MM.1S (cell line): Measurements from ENCODE around the gene CCDC167.

ENCODE experiments used
- DNase-seq: peaks from one replicate; pipeline ENCODE4 v3.0.0-alpha.2; 2015
- H2AFZ ChIP-seq: fragments of 300-600 bp; sonication (generic); 2 replicates; pipeline ENCODE4 v1.6.0; 2016; ENCODE audit warnings: antibody characterized with exemption, low read length
- H3F3A ChIP-seq: fragments of 300-600 bp; sonication (generic); 2 replicates; pipeline ENCODE4 v1.6.1; 2016; ENCODE audit warnings: mild to moderate bottlenecking, antibody characterized with exemption, low read length, moderate library complexity, mixed read lengths; ENCODE audit not compliant: insufficient read depth
- H3K27ac ChIP-seq: fragments of 300-600 bp; sonication (generic); 2 replicates; pipeline ENCODE4 v1.5.1; 2016; ENCODE audit warnings: mild to moderate bottlenecking, low read length
- H3K27me3 ChIP-seq: fragments of 300-600 bp; sonication (generic); replicated peaks from 2 replicates; pipeline ENCODE4 v1.6.0; 2016; ENCODE audit warnings: low read length; ENCODE audit not compliant: insufficient read depth
- H3K36me3 ChIP-seq: fragments of 300-600 bp; sonication (generic); replicated peaks from 2 replicates; pipeline ENCODE4 v1.6.1; 2016; ENCODE audit warnings: mild to moderate bottlenecking, low read length, mixed read lengths; ENCODE audit not compliant: insufficient read depth
- H3K4me1 ChIP-seq: fragments of 300-600 bp; sonication (generic); 2 replicates; pipeline ENCODE4 v1.6.1; 2016; ENCODE audit warnings: low read length, mixed read lengths
- H3K4me2 ChIP-seq: fragments of 300-600 bp; sonication (generic); 2 replicates; pipeline ENCODE4 v1.6.0; 2016; ENCODE audit warnings: low read depth, low read length
- H3K4me3 ChIP-seq: fragments of 300-600 bp; sonication (generic); 2 replicates; pipeline ENCODE4 v1.5.1; 2016; ENCODE audit warnings: low read length, mixed read lengths
- H3K79me2 ChIP-seq: fragments of 300-600 bp; sonication (generic); 2 replicates; pipeline ENCODE4 v1.6.1; 2016; ENCODE audit warnings: mixed run types, low read length, mixed read lengths
- H3K9ac ChIP-seq: fragments of 300-600 bp; sonication (generic); 2 replicates; pipeline ENCODE4 v1.6.1; 2016; ENCODE audit warnings: low read length, mixed read lengths
- H3K9me2 ChIP-seq: fragments of 300-600 bp; sonication (generic); replicated peaks from 2 replicates; pipeline ENCODE4 v1.6.1; 2016; ENCODE audit warnings: mild to moderate bottlenecking, low read length, mixed read lengths; ENCODE audit not compliant: insufficient read depth
- H3K9me3 ChIP-seq: fragments of 300-600 bp; sonication (generic); replicated peaks from 2 replicates; pipeline ENCODE4 v1.6.1; 2016; ENCODE audit warnings: mild to moderate bottlenecking, low read length, mixed read lengths; ENCODE audit not compliant: insufficient read depth
- H4K20me1 ChIP-seq: fragments of 300-600 bp; sonication (generic); 2 replicates; pipeline ENCODE4 v1.6.1; 2016; ENCODE audit warnings: mild to moderate bottlenecking, low read length, moderate library complexity, mixed read lengths; ENCODE audit not compliant: insufficient read depth
- EZH2 ChIP-seq: fragments of 300-600 bp; sonication (generic); optimal IDR thresholded peaks from 2 replicates; pipeline ENCODE3; 2017; ENCODE audit warnings: low read depth, mild to moderate bottlenecking, antibody characterized with exemption, low read length, mixed read lengths
- EZH2phosphoT487 ChIP-seq: fragments of 300-600 bp; sonication (generic); IDR thresholded peaks from 2 replicates; pipeline ENCODE4 v1.6.1; 2018; ENCODE audit warnings: antibody characterized with exemption, low read length
- TF ChIP-seq, protein P1 (sequence below): fragments of 300-600 bp; sonication (generic); IDR thresholded peaks from 2 replicates; pipeline ENCODE4 v1.5.1; 2016; ENCODE audit warnings: antibody characterized with exemption, low read length, mixed read lengths

CCDC167 gene

DNA sequence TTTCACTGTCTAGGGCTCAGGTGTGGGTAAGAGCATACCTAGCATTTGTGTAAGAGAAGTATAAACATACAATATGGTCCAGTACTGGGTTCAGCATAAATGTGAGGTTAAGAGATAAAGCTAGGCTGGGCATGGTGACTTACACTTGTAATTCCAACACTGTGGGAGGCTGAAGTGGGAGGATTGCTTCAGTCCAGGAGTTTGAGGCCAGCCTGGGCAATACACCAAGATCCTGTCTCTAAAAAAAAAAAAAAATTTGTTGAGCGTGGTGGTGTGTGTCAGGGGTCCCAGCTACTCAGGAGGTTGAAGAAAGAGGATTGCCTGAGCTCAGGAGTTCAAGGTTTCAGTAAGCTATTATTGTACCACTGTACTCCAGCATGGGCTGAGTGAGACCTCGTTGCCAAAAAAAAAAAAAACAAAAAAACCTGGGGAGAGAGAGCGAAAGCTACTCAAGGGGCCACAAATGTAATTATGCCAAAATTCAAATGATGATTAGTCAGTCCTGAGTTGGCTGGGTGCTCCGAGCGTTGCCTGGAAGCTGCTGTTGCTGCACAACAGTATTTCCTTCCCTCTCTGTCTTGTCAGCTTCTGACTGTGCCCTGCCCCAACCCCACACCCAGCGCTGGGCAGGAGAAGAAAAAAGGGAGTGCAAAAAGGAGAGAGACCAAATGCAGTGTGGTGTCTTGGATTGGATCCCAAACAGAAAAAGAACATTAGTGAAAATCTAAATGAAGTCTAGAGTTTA lies 42.7 kb downstream of the CCDC167 start:
- H3K9ac ChIP-seq, result no peak overlapping the region
- TF ChIP-seq, protein P1, sequence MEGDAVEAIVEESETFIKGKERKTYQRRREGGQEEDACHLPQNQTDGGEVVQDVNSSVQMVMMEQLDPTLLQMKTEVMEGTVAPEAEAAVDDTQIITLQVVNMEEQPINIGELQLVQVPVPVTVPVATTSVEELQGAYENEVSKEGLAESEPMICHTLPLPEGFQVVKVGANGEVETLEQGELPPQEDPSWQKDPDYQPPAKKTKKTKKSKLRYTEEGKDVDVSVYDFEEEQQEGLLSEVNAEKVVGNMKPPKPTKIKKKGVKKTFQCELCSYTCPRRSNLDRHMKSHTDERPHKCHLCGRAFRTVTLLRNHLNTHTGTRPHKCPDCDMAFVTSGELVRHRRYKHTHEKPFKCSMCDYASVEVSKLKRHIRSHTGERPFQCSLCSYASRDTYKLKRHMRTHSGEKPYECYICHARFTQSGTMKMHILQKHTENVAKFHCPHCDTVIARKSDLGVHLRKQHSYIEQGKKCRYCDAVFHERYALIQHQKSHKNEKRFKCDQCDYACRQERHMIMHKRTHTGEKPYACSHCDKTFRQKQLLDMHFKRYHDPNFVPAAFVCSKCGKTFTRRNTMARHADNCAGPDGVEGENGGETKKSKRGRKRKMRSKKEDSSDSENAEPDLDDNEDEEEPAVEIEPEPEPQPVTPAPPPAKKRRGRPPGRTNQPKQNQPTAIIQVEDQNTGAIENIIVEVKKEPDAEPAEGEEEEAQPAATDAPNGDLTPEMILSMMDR, result no peak
- TF ChIP-seq EZH2phosphoT487, result no peak
- TF ChIP-seq EZH2, result no peak
- no peaks in the 10 kb centered on the region for H3F3A ChIP-seq
- H3K4me2 ChIP-seq, result no peak overlapping the region
- H3K27me3 ChIP-seq, result no peaks in the 10 kb centered on the region
- H3K4me3 ChIP-seq, result no peak overlapping the region
- DNase-seq, result no peak
- H3K27ac ChIP-seq, result no peak overlapping the region
- H3K79me2 ChIP-seq, result no peaks in the 10 kb centered on the region
- no peaks in the 10 kb centered on the region for H3K9me2 ChIP-seq
- H3K9me3 ChIP-seq, result no peaks in the 10 kb centered on the region
- no peaks in the 10 kb centered on the region for H3K36me3 ChIP-seq
- H2AFZ ChIP-seq, result no peak overlapping the region
- no peaks in the 10 kb centered on the region for H4K20me1 ChIP-seq
- no peaks in the 10 kb centered on the region for H3K4me1 ChIP-seq

DNA sequence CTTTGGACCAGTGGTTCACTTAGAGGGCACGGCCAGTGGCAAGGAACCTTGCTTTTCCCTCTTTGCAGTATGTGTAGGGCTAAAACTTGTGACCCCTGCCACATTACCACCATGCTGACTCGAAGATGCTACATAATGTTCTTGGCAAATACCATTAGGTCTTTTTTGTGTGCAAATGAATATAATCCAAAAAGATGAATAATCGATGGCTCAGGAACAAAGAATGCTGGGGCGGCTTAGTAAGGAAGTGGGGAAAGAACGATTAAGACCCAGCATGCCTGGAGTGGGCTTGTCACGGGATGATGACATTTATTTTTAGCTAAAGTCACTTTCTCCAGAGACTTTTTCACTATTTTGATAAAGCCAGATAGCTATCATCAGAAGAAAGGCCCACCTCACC lies 43.6 kb downstream of the CCDC167 start:
- Histone ChIP-seq H3K9me3 (no peaks in the 10 kb centered on the region), H3K4me3 (no peak overlapping the region), H3K36me3 (no peaks in the 10 kb centered on the region), H3K9me2 (no peaks in the 10 kb centered on the region), H3F3A (no peaks in the 10 kb centered on the region), H2AFZ (no peak overlapping the region), H3K27me3 (no peaks in the 10 kb centered on the region), H3K79me2 (no peaks in the 10 kb centered on the region), H3K27ac (no peak overlapping the region), H3K4me2 (no peak overlapping the region), H3K4me1 (no peaks in the 10 kb centered on the region), H4K20me1 (no peaks in the 10 kb centered on the region), H3K9ac (no peak overlapping the region)
- DNase-seq, result no peak
- no peak for TF ChIP-seq EZH2phosphoT487
- no peak for TF ChIP-seq EZH2
- TF ChIP-seq, protein P1, result no peak

DNA sequence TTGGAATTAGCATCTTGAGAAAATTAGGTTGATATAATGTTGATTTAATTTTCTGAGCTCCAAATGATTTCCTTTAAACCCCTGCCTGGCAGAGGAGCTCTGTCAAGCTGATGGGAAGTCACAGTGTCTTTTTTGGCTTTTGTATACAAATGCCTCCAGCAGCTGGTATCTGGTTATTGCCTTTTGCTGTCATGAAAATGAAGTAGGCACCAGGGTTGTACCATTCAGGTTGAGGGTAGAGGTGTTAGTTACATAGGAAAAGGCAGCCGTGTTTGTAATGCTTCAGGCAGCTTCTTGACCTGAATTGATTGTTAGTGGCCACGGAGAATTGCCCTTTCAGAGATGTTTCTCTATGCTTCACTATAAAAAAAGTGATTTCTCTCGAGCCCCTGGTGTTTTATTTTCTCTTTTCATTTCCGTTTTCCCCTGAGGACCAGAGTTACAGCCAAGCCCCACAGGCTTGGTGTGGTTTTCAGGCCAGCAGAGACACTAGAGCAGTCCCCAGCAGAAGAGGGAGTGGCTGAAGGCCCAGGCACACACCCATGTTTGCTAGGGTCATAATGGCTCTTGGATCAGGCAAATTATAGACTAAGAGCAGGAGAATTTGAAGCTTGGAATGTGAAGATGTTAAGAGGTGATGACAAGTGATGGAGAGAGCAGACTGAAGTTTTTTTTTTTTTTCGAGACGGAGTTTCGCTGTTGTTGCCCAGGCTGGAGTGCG lies 45.1 kb downstream of the CCDC167 start:
- Histone ChIP-seq H3K9ac (no peak overlapping the region), H3K4me1 (no peaks in the 10 kb centered on the region), H3K4me3 (no peak overlapping the region), H3K4me2 (no peak overlapping the region), H3K36me3 (no peaks in the 10 kb centered on the region), H3F3A (no peaks in the 10 kb centered on the region), H3K9me2 (no peaks in the 10 kb centered on the region), H3K27ac (no peak overlapping the region), H4K20me1 (no peaks in the 10 kb centered on the region), H2AFZ (no peak overlapping the region), H3K9me3 (no peaks in the 10 kb centered on the region), H3K79me2 (no peaks in the 10 kb centered on the region), H3K27me3 (no peaks in the 10 kb centered on the region)
- TF ChIP-seq EZH2, result no peak
- no peak for DNase-seq

DNA sequence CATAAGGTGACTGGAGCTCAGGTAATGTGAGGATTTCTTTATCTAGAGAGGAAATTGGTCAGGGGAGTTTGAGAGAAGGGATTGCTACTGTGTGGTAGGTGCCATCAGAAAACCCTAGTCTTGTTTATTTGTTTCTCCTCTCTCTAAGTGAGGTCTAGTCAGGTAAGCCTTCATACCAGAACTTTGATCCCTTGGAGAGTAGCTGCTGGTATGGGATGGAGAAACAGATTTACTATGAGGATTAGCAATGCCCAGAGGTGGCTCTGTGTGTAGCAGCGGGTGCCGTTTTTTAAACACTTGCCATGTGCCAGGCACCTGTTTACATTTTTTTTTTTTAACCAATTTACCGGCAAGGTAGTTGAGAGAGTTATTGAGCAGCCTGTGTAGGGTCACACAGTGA lies 47.2 kb downstream of the CCDC167 start:
- H3K4me2 ChIP-seq, result no peak overlapping the region
- H3K9ac ChIP-seq, result no peak overlapping the region
- H3K27me3 ChIP-seq, result no peaks in the 10 kb centered on the region
- no peaks in the 10 kb centered on the region for H3K36me3 ChIP-seq
- H3F3A ChIP-seq, result no peaks in the 10 kb centered on the region
- no peaks in the 10 kb centered on the region for H3K4me1 ChIP-seq
- no peak overlapping the region for H3K4me3 ChIP-seq
- TF ChIP-seq, protein P1, result no peak
- TF ChIP-seq EZH2phosphoT487, result no peak
- no peak for TF ChIP-seq EZH2
- no peak overlapping the region for H3K27ac ChIP-seq
- no peaks in the 10 kb centered on the region for H4K20me1 ChIP-seq
- no peak overlapping the region for H2AFZ ChIP-seq
- no peaks in the 10 kb centered on the region for H3K9me3 ChIP-seq
- no peaks in the 10 kb centered on the region for H3K79me2 ChIP-seq
- no peaks in the 10 kb centered on the region for H3K9me2 ChIP-seq
- DNase-seq, result no peak
